Keratinocyte (primary cell): ENCODE results near the gene PALD1. TPM values are rescaled to one million over a fixed set of nuclear protein-coding genes. Genes with fewer than 3 reads are reported as not detected.

Experiments
- DNase-seq: peaks from one replicate; pipeline ENCODE4 v3.0.0-alpha.2; 2011; ENCODE audit warnings: low read depth, missing footprints, low spot score
- FAIRE-seq: peaks from 2 replicates; lab custom pipeline; 2011; peaks lifted over from hg19 to GRCh38; lab: Jason Lieb, UNC
- H2AFZ ChIP-seq: 2 replicates; pipeline ENCODE4 v1.6.0; 2012; ENCODE audit warnings: low read length, control low read depth, inconsistent platforms; ENCODE audit not compliant: control insufficient read depth
- H3K27ac ChIP-seq: 2 replicates; pipeline ENCODE4 v1.5.1; 2011; ENCODE audit warnings: low read length; ENCODE audit not compliant: control insufficient read depth, insufficient read depth
- H3K27me3 ChIP-seq: 3 replicates; pipeline ENCODE4 v1.6.0; 2011; ENCODE audit warnings: low read length; ENCODE audit not compliant: control insufficient read depth, insufficient read depth; ENCODE audit errors: extremely low read depth
- H3K36me3 ChIP-seq, 2 experiments: 2 replicates in 1 of 2; 3 replicates in 1 of 2; pipeline ENCODE4 v1.5.1; 2011; ENCODE audit warnings: low read length in 2 of 2, mild to moderate bottlenecking in 1 of 2; ENCODE audit not compliant: control insufficient read depth in 2 of 2, insufficient read depth in 2 of 2; ENCODE audit errors: extremely low read depth in 1 of 2
- H3K4me1 ChIP-seq: 3 replicates; pipeline ENCODE4 v1.5.1; 2011; ENCODE audit warnings: low read length; ENCODE audit not compliant: control insufficient read depth, insufficient read depth; ENCODE audit errors: extremely low read depth
- H3K4me2 ChIP-seq: 3 replicates; pipeline ENCODE4 v1.6.0; 2011; ENCODE audit warnings: low read depth, low read length; ENCODE audit not compliant: control insufficient read depth, insufficient read depth; ENCODE audit errors: extremely low read depth
- H3K4me3 ChIP-seq, 3 experiments: fragments of 200-600 bp in 1 of 3; sonication (generic) in 1 of 3; 2 replicates in 2 of 3; 3 replicates in 1 of 3; pipeline ENCODE4 v1.5.1; 2011 to 2016; ENCODE audit warnings: low read length in 3 of 3, mild to moderate bottlenecking in 3 of 3, control low read depth in 2 of 3, inconsistent platforms in 1 of 3, low read depth in 1 of 3, mixed read lengths in 1 of 3, mixed run types in 1 of 3, moderate library complexity in 1 of 3; ENCODE audit not compliant: control insufficient read depth in 2 of 3, insufficient read depth in 2 of 3; ENCODE audit errors: extremely low read depth in 1 of 3
- H3K79me2 ChIP-seq: 2 replicates; pipeline ENCODE4 v1.6.0; 2012; ENCODE audit warnings: low read length; ENCODE audit not compliant: control insufficient read depth, insufficient read depth
- H3K9ac ChIP-seq: 3 replicates; pipeline ENCODE4 v1.6.0; 2011; ENCODE audit warnings: low read length; ENCODE audit not compliant: control insufficient read depth, insufficient read depth; ENCODE audit errors: extremely low read depth
- H3K9me1 ChIP-seq: 3 replicates; pipeline ENCODE4 v1.6.0; 2011; ENCODE audit warnings: low read length; ENCODE audit not compliant: control insufficient read depth, insufficient read depth; ENCODE audit errors: extremely low read depth
- H3K9me3 ChIP-seq: 2 replicates; pipeline ENCODE4 v1.5.1; 2012; ENCODE audit warnings: low read depth, low read length; ENCODE audit not compliant: control insufficient read depth
- H4K20me1 ChIP-seq: 3 replicates; pipeline ENCODE4 v1.6.0; 2011; ENCODE audit warnings: low read length; ENCODE audit not compliant: control insufficient read depth, insufficient read depth; ENCODE audit errors: extremely low read depth
- CTCF ChIP-seq, 3 experiments: IDR thresholded peaks in 1 of 3; conservative IDR thresholded peaks in 1 of 3; optimal IDR thresholded peaks in 1 of 3; 2 replicates in 2 of 3; 3 replicates in 1 of 3; pipeline versions ENCODE3 to v1.5.1; 2011; ENCODE audit warnings: low read length in 3 of 3, mild to moderate bottlenecking in 3 of 3, moderate library complexity in 2 of 3, control low read depth in 1 of 3, inconsistent platforms in 1 of 3; ENCODE audit not compliant: insufficient read depth in 2 of 3; ENCODE audit errors: extremely low read depth in 1 of 3
- EZH2 ChIP-seq: IDR thresholded peaks from one replicate; pipeline ENCODE4 v1.6.1; 2012; ENCODE audit warnings: inconsistent platforms, mild to moderate bottlenecking, low read length, moderate library complexity
- dilution Hi-C: fragments of 300-500 bp; cut with MboI; formaldehyde crosslinking; loops from one replicate; pipeline ENCODE4 v1.7.0; 2020; ENCODE audit warnings: low sequenced_read_pairs; ENCODE audit not compliant: extremely low pct_ligation_motif_present
- polyA plus RNA-seq, 5 experiments: library from polyadenylated mRNA; depleted of rRNA in 3 of 5; stranded (reverse) in 3 of 5; stranded (forward) in 1 of 5; unstranded in 1 of 5; fragments of >200 nt; gene quantifications; 1 replicate in 1 of 5; 2 replicates in 3 of 5; 3 replicates in 1 of 5; pipeline versions ENCODE4 v1.2.1 to v1.2.3, GENCODE V29; 2011 to 2012; ENCODE audit warnings: missing spikeins in 2 of 5, low read depth in 1 of 5, low replicate concordance in 1 of 5

The PALD1 gene
- polyA plus RNA-seq, 1 donor (not counting 4 experiments of a cell fraction or from before 2014, with no cell fraction given), result 0.83 TPM

GRCh38 chr10:70597856-70598815 is 119.6 kb downstream of the PALD1 start:
- FAIRE-seq (no peak), DNase-seq (no peak)
- Histone ChIP-seq H3K36me3 (no peaks in the 10 kb centered on the region), H3K4me1 (peaks cover 10% of the 10 kb centered on the region), H3K79me2 (no peaks in the 10 kb centered on the region), H2AFZ (no peak overlapping the region), H3K4me2 (no peak overlapping the region), H3K9me1 (no peaks in the 10 kb centered on the region), H3K27ac (no peak overlapping the region), H3K4me3 (no peak overlapping the region), H3K27me3 (peaks cover 6% of the 10 kb centered on the region), H4K20me1 (no peaks in the 10 kb centered on the region), H3K9me3 (no peaks in the 10 kb centered on the region), H3K9ac (no peak overlapping the region)
- dilution Hi-C loops, result no loop called here
- TF ChIP-seq CTCF (optimal IDR thresholded peaks at IDR 0.05 in 1 of 3, IDR thresholded peaks at IDR 0.05 in 1 of 3, conservative IDR thresholded peaks at IDR 0.05 in 1 of 3; ENCODE audit: extremely low read depth in 1 of 3, insufficient read depth in 2 of 3, low read length in 3 of 3), result no peak
- no peak for TF ChIP-seq EZH2

GRCh38 chr10:70598857-70599295 is 120.3 kb downstream of the PALD1 start:
- TF ChIP-seq EZH2 (no peak), CTCF (optimal IDR thresholded peaks at IDR 0.05 in 1 of 3, IDR thresholded peaks at IDR 0.05 in 1 of 3, conservative IDR thresholded peaks at IDR 0.05 in 1 of 3; ENCODE audit: extremely low read depth in 1 of 3, insufficient read depth in 2 of 3, low read length in 3 of 3) (no peak)
- dilution Hi-C loops, result no loop called here

More at GRCh38 chr10:70598857-70599295, 120.3 kb downstream of the PALD1 start:
- FAIRE-seq (no peak), DNase-seq (no peak)
- Histone ChIP-seq H4K20me1 (no peaks in the 10 kb centered on the region), H3K4me1 (peaks cover 10% of the 10 kb centered on the region), H2AFZ (no peak overlapping the region), H3K9ac (no peak overlapping the region), H3K9me1 (no peaks in the 10 kb centered on the region), H3K4me2 (no peak overlapping the region), H3K36me3 (no peaks in the 10 kb centered on the region), H3K79me2 (no peaks in the 10 kb centered on the region), H3K9me3 (no peaks in the 10 kb centered on the region), H3K27me3 (peaks cover 1% of the 10 kb centered on the region), H3K4me3 (no peak overlapping the region), H3K27ac (no peak overlapping the region)
